ENCODE measurements around the gene FSIP1.

DNA sequence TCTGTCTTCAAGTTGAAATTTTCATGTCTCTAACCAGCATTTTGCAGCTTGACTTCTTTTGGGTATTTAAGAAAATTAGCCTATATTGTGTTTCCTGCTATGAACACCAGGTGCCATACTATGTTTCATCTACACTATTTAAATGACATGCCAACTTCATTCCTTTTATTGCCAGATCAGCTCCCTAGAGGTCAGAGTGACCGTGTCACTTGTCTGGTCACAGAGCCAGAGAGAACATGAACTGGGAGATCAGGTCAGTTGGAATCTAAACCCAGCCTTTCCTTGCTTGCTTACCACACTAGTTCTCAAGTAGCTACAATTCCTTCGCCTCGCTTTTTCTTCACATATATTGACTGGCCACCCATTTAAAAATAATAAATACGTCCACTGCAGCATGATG is 114.2 kb downstream of the FSIP1 start:
- TF ChIP-seq POLR2A (IDR thresholded peaks at IDR 0.05; ENCODE audit: low read depth) (no peak), EP300 (IDR thresholded peaks at IDR 0.05) (no peak)
- TF ChIP-seq, protein P1, sequence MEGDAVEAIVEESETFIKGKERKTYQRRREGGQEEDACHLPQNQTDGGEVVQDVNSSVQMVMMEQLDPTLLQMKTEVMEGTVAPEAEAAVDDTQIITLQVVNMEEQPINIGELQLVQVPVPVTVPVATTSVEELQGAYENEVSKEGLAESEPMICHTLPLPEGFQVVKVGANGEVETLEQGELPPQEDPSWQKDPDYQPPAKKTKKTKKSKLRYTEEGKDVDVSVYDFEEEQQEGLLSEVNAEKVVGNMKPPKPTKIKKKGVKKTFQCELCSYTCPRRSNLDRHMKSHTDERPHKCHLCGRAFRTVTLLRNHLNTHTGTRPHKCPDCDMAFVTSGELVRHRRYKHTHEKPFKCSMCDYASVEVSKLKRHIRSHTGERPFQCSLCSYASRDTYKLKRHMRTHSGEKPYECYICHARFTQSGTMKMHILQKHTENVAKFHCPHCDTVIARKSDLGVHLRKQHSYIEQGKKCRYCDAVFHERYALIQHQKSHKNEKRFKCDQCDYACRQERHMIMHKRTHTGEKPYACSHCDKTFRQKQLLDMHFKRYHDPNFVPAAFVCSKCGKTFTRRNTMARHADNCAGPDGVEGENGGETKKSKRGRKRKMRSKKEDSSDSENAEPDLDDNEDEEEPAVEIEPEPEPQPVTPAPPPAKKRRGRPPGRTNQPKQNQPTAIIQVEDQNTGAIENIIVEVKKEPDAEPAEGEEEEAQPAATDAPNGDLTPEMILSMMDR (IDR thresholded peaks at IDR 0.05), result no peak
